Adipocyte (in vitro differentiated cells): ENCODE measurements around the gene PLCG1.
A peak's percentile ranks its signal among the peaks of the same experiment; 100 is the strongest.

ENCODE experiments used
- DNase-seq: peaks from one replicate; pipeline ENCODE4 v3.0.0-alpha.2; 2015; ENCODE audit warnings: low read depth
- H3K27me3 ChIP-seq: replicated peaks from 2 replicates; pipeline ENCODE4 v1.7.0; 2013; ENCODE audit warnings: mild to moderate bottlenecking, low read length, moderate library complexity; ENCODE audit not compliant: control insufficient read depth, insufficient read depth
- H3K36me3 ChIP-seq: 2 replicates; pipeline ENCODE4 v1.7.0; 2013; ENCODE audit warnings: low read length, mild to moderate bottlenecking, moderate library complexity; ENCODE audit not compliant: control insufficient read depth, insufficient read depth, severe bottlenecking
- H3K4me1 ChIP-seq: 2 replicates; pipeline ENCODE4 v1.7.0; 2013; ENCODE audit warnings: mild to moderate bottlenecking, low read length, moderate library complexity; ENCODE audit not compliant: control insufficient read depth, insufficient read depth
- H3K4me3 ChIP-seq: 2 replicates; pipeline ENCODE4 v1.7.0; 2013; ENCODE audit warnings: mild to moderate bottlenecking, low read length, moderate library complexity
- H3K9ac ChIP-seq: 2 replicates; pipeline ENCODE4 v1.7.0; 2013; ENCODE audit warnings: mild to moderate bottlenecking, low read length, moderate library complexity
- H3K9me3 ChIP-seq: 2 replicates; pipeline ENCODE4 v1.7.0; 2013; ENCODE audit warnings: mild to moderate bottlenecking, low read length, moderate library complexity; ENCODE audit not compliant: control insufficient read depth

The PLCG1 gene

GRCh38 chr20:41145821-41146620 is 8.7 kb downstream of the PLCG1 start:
- DNase-seq: no peak
- Histone ChIP-seq H3K9me3 (no peaks in the 10 kb centered on the region), H3K27me3 (no peaks in the 10 kb centered on the region), H3K9ac (no peak overlapping the region), H3K4me1 (peaks cover 19% of the 10 kb centered on the region), H3K36me3 (peaks cover 3% of the 10 kb centered on the region), H3K4me3 (no peak overlapping the region)

DNA sequence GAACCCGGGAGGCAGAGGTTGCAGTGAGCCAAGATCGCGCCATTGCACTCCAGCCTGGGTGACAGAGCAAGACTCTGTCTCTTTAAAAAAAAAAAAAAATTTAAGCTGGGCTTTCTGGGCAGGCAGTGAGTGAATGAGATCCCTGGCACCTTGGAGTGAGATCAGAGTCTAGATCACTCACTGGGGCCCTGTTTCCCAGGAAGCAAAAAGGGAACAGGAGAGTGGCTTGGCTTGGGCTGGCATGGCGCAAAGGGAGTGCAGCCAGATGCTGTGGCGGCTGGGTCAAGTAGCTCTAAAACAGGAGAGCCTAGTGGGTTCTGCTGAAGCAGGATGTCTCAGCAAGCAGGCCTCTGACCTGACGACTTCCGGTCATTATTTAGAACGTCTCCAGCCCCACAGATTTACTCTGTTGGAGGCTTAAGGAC is 10.4 kb downstream of the PLCG1 start:
- Histone ChIP-seq H3K4me3 (no peak overlapping the region), H3K27me3 (no peaks in the 10 kb centered on the region), H3K9me3 (no peaks in the 10 kb centered on the region), H3K4me1 (peaks cover 17% of the 10 kb centered on the region), H3K36me3 (peaks cover 3% of the 10 kb centered on the region), H3K9ac (no peak overlapping the region)
- DNase-seq: no peak

GRCh38 chr20:41148942-41149341 is 11.6 kb downstream of the PLCG1 start:
- no peaks in the 10 kb centered on the region for H3K27me3 ChIP-seq
- peaks cover 3% of the 10 kb centered on the region for H3K36me3 ChIP-seq
- no peak overlapping the region for H3K4me3 ChIP-seq
- no peak for DNase-seq
- no peaks in the 10 kb centered on the region for H3K9me3 ChIP-seq
- no peak overlapping the region for H3K9ac ChIP-seq
- peaks cover 17% of the 10 kb centered on the region for H3K4me1 ChIP-seq

GRCh38 chr20:41150664-41151063 is 13.3 kb downstream of the PLCG1 start:
- H3K4me3 ChIP-seq: no peak overlapping the region
- no peaks in the 10 kb centered on the region for H3K9me3 ChIP-seq
- no peak overlapping the region for H3K9ac ChIP-seq
- peaks cover 11% of the 10 kb centered on the region for H3K4me1 ChIP-seq
- no peak for DNase-seq
- H3K36me3 ChIP-seq: no peaks in the 10 kb centered on the region
- no peaks in the 10 kb centered on the region for H3K27me3 ChIP-seq

DNA sequence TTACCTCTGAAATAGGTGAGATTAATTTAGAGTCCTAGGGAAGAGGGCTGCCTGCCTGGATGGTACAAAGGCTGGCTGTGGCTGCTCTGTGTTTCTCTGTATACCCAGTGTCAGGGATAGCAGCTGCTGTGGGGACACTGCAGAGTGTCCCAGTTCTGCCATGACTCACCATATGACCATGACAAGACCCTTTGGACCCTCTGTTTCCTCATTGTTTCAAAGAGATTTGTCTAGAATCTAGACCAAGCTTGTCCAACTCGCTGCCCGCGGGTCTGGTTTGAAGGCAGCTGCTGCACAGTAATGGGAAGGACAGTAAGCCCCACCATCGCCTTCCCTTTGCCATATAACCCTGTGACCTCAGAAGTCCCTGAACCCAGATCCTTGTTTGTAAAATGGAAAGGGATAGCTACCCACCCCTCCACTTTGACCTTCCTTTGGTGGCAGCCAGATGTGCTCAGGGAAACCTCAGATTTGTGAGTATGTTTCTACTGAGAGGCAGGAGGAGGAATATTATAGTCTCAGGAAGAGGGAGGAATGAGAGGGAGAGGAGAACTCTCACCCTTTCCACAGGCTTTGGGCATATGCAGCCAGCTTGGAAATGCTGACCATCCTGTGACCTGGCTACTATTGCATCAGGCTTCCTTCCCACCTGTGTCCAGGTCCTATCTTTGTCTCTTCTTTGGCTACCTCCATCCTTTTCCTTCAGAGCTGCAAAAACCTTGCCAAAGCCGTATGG is 14.0 kb downstream of the PLCG1 start:
- no peak for DNase-seq
- Histone ChIP-seq H3K9me3 (no peaks in the 10 kb centered on the region), H3K4me1 (peaks cover 5% of the 10 kb centered on the region), H3K36me3 (no peaks in the 10 kb centered on the region), H3K27me3 (no peaks in the 10 kb centered on the region), H3K9ac (no peak overlapping the region), H3K4me3 (no peak overlapping the region)

- no peak for DNase-seq
- Histone ChIP-seq H3K36me3 (no peaks in the 10 kb centered on the region), H3K4me3 (no peak overlapping the region), H3K4me1 (peaks cover 3% of the 10 kb centered on the region), H3K9ac (no peak overlapping the region), H3K9me3 (no peaks in the 10 kb centered on the region), H3K27me3 (no peaks in the 10 kb centered on the region)
These were observed 14.9 kb downstream of the PLCG1 start for GRCh38 chr20:41152108-41152757.

DNA sequence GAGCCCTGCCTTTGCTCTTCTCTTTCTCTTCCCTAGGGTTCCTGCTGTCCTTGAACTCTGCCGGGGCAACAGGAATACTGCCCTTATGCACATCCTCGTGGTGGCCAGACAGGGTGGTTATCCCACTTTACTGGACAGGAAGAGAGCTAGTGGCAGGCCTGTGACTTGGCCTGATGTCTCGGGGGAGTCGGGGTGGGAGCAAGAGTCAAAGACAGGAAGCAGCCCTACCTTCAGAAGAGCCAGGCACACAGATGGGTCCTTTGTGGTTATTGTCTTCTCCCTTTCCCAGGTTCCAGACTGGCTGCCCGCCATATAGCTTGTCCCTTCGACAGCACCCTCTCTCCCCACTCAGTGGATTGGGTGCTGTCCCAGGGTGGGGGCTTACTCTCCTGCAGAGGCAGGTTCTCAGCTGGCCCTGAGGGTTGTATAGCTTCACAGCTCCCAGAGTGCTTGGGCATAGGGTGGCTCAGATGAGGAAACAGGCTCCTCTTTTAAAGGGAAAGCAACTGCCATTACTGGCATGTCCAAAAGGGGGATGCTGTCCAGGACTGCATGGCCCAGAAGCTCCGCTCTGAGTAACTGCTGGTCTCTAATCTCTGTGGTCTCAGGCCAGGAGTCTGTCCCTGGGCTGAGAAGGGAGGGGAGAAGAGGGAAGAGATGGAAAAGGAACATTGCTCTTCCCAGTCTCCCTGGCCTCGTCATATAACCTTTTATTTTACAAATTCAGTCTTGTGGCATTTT is 17.3 kb downstream of the PLCG1 start:
- no peak overlapping the region for H3K4me3 ChIP-seq
- DNase-seq: no peak
- peaks cover under 1% of the 10 kb centered on the region for H3K36me3 ChIP-seq
- H3K9me3 ChIP-seq: no peaks in the 10 kb centered on the region
- H3K27me3 ChIP-seq: no peaks in the 10 kb centered on the region
- H3K4me1 ChIP-seq: peaks cover 3% of the 10 kb centered on the region
- no peak overlapping the region for H3K9ac ChIP-seq

GRCh38 chr20:41155261-41155660 is 17.9 kb downstream of the PLCG1 start:
- no peaks in the 10 kb centered on the region for H3K9me3 ChIP-seq
- peaks cover 7% of the 10 kb centered on the region for H3K36me3 ChIP-seq
- H3K9ac ChIP-seq: no peak overlapping the region

DNA sequence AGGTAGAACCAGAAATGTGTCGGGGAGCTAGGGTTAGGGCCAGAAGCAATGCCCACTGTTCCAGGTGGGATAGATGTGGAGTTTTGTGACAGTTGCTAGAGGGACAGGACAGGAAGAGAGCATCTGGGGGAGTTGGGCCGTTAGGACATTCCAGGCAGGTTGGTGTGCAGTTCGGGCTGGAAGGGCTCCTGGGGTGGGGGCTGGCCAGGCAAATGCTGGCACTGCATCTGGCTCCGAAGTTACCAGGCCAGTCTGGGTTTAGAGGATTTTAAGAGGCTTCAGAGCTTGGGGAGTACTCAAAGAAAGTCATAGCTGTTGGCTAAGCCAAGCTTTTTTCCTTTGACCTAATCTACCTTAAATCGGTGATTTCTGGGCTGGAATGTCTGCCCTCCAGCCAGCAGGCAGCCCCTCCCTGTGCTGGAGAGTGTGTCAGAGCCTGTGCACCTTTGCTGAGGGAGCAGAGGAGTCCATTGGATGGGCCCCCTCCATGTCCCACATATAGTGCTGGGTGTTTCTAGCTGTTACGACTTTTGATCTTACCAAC is 20.8 kb downstream of the PLCG1 start:
- no peaks in the 10 kb centered on the region for H3K27me3 ChIP-seq
- no peaks in the 10 kb centered on the region for H3K9me3 ChIP-seq
- no peak for DNase-seq
- no peak overlapping the region for H3K9ac ChIP-seq
- no peak overlapping the region for H3K4me3 ChIP-seq
- H3K36me3 ChIP-seq: peaks cover 19% of the 10 kb centered on the region
- H3K4me1 ChIP-seq: no peaks in the 10 kb centered on the region

More at GRCh38 chr20:41155261-41155660, 17.9 kb downstream of the PLCG1 start:
- Histone ChIP-seq H3K4me3 (no peak overlapping the region), H3K27me3 (no peaks in the 10 kb centered on the region), H3K4me1 (peaks cover 3% of the 10 kb centered on the region)
- peak; percentile 29 for DNase-seq

DNA sequence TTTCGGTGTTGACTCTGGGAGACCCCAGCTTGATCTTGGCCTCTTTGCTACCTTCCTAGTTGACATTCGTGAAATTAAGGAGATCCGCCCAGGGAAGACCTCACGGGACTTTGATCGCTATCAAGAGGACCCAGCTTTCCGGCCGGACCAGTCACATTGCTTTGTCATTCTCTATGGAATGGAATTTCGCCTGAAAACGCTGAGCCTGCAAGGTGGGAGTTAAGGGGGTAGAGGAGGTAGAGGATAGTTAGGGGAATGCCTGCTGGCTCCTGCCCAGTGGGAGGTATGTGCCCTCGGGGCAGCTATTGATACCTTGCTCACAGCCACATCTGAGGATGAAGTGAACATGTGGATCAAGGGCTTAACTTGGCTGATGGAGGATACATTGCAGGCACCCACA is 22.2 kb downstream of the PLCG1 start:
- Histone ChIP-seq H3K27me3 (no peaks in the 10 kb centered on the region), H3K4me1 (no peaks in the 10 kb centered on the region), H3K4me3 (no peak overlapping the region), H3K9me3 (no peaks in the 10 kb centered on the region), H3K36me3 (peaks cover 33% of the 10 kb centered on the region), H3K9ac (no peak overlapping the region)
- no peak for DNase-seq
